Stimulated activated CD8-positive, alpha-beta memory T cell treated with anti-CD3 and anti-CD28 coated beads, Interleukin-2, amount 100 ng/mL, for 48 hours (primary cell): ENCODE measurements around the gene TMEM53.
"Not testable (repeated sequence)": the region's sequence is repeated elsewhere in the genome, so short reads cannot be mapped to it uniquely, and the experiment has no call there.

Experiments used
- DNase-seq, 2 donors: peaks; one replicate each; pipeline ENCODE4 v3.0.0-alpha.2; 2020; ENCODE audit warnings: low read depth in 2 of 2

Gene TMEM53

DNA sequence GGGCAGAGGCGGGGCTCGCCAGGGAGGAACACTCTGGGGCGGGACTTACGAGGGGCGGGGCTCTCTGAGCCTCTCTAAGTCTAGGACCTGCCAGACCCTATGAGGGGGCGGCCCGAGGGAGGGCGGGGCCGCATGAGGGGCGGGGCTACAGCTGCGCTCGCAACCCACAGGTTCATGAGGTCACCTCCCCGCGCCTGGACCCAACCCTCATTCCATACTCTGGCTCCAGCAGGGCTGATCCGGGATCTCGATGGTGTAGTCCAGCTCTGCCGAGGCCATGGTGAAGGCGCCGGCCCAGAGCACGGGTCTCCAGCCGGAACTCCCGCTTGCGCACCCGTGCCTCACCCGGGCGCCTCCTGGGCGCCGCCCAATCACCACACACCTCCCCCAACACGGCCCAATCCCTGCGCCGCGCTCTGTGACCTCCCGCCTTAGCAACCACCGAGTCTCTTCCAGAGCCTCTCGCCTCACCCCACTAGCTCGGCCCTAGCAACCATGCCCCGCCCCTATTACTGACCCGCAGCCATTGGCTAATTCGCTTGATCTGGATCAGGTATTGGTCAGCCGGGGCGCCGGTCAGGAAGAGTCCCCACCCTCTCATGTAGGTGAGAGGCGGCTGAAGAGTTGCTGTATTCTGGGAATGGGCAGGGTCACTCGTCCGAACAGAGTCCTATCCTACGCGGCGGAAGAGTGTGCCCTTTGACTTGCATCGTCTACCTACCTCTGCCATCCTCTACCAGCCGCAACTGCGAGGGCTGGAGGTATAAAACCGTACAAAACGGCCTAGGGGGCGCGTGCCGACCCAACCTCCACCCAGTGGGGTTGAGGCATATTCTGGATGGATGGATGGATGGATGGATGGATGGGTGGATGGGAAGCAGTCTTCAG, at the start of gene TMEM53, which contains the start of gene ARMH1:
TSS of gene TMEM53 (minus strand) at position 369 of the 888 bp plus-strand sequence. CDS start at position 279, 90 bp downstream.
TSS of gene ARMH1 (plus strand) at position 602 of the 888 bp plus-strand sequence. CDS start 14,984 bp downstream, outside the sequence.
- peak; percentile 93 to 96 for DNase-seq

GRCh38 chr1:44723496-44724295, 49.4 kb upstream of the TMEM53 start:
- peak in 1 of 2 donors; percentile 42 for DNase-seq

GRCh38 chr1:44723064-44723463, 48.8 kb upstream of the TMEM53 start:
- no peak for DNase-seq

DNA sequence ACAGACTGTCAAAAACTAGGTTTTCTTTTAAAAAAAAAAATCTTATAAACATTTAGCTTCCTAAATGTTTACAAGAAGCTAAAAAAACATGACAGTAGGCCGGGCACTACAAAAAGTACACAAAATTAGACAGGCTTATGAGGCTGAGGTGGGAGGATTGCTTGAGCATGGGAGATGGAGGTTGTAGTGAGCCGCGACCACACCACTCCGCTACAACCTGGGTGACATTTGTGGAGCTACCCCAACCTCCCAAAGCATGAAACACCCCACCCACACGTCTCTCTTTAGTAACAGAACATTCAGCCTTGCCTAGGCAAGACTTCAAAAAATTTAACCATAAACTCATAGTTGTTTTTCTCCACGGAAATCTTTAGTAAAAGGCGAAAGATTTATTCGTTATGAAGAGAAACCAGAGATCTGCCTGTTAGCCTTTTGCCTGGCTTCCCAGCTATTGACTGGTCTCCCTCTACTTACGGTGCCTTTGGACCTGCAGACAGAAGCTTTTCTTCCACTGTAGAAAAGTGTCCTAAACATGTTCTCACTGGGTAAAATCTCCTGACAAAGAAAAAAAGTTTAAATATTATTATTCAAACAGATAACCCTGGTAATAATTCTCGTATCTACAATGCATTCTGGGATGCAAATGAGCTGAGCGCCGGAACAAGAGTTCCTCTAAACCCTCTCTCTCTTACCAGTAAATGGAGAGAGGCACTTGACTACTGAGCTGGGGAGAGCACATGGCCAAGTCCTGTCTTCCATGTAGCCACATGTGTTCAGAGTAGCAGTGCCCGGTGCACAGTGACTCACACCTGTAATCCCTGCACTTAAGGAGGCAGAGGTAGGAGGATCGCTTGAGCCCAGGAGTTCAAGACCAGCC, 47.4 kb upstream of the TMEM53 start:
- peak; percentile 57 to 73 for DNase-seq

DNA sequence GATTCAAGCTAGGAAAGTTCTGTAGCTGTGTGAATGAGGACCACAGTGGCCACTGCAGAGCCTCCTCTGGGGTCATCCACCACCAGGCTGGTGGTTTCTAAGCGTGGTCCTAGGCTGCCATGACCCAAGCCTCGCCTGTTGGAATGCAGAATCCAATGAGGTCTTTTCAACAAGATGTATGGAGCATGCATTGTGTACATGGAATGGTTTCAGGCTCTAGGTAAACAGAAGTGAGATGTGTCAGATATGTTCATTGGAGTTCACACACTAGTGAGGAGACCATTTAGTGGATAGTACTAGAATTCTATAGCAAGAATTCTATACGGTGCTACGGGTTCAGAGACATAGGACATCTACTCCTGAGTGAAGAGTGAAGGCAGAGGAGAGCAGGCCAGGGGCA, 46.0 kb upstream of the TMEM53 start:
- no peak for DNase-seq

DNA sequence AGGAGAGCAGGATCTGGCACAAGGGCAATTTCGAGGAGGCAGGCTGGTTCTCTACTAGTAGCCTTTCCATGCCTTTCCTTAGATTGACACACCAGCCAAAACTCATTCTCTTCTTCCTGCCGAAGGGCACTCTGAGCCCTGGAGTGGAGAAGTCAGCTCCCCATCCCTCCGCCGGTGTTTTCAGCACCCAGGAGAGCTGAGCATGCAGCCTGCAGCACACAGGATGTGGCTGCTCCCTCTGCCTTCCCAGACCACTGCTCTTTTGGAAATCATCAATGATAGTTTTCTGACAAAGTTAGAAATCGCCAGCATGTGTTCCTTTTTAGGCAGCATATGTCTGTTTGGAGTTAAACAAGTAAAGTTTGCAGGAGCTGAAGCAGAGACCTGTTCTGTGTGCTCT, 45.0 kb upstream of the TMEM53 start:
- no peak for DNase-seq

- DNase-seq = no peak
These were observed 43.8 kb upstream of the TMEM53 start for GRCh38 chr1:44718091-44718490.

DNA sequence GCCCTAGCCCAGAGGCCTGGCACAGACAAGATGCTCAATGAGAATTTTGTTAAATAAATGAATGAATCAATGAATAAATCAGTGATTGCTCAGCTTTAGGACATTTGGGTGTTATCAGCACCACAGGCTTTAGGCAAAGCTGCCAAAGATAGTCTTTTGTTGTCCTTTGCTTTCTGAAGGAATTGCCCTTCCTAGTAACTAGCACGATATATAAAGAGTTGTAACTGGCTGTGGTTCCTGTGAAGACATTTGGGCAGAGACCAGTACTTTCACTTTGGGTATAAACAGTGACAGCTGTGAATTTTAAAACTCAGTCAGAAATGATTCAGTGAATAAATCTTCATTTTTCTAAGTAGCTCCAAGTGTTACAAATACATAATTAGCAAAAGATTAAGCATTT, 43.4 kb upstream of the TMEM53 start:
- no peak for DNase-seq

GRCh38 chr1:44717156-44717555, 42.9 kb upstream of the TMEM53 start:
- DNase-seq = no peak

GRCh38 chr1:44714944-44715571, 40.8 kb upstream of the TMEM53 start:
- peak in 1 of 2 donors; percentile 33 for DNase-seq

DNA sequence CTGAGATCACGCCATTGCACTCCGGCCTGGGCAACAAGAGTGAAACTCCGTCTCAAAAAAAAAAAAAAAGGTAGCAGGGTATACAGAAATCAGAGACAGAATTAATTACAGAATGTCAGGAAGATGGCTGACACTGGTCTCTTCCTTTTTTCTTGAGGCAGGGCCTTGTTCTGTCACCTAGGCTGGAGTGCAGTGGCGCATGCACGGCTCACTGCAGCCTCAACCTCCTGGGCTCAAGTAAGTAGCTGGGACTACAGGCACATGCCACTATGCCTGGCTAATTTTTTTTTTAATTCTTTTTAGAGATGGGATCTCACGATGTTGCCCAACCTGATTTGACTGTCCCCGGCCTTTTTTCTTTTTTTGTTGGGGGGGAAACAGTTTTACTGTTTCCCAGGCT, 40.3 kb upstream of the TMEM53 start:
- no peak for DNase-seq

DNA sequence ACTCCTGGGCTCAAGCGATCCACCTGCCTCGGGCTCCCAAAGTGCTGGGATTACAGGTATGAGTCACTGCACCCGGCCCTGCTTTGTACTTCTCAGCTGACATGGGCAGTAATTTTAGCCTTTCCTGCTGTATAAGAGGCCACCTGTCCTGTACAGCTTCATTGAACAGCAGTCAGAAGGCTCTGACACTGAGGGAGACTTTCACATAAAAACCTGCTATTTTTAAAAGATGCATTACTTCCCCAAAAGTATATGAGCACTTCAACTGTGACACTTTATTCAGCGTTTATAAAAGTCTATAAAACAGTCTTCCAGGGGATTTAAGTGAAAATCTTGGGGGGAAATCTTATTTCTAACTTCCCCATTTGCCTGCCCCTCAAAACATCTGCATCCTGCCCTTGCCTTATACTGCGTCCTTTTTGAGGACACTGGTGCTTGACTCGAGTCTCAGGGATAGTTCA, 39.1 kb upstream of the TMEM53 start:
- DNase-seq = no peak

- DNase-seq = no peak
These were observed 33.9 kb upstream of the TMEM53 start for GRCh38 chr1:44707959-44708831.

- DNase-seq = no peak
These were observed 33.0 kb upstream of the TMEM53 start for GRCh38 chr1:44707112-44707881.

- DNase-seq = no peak
These were observed 31.7 kb upstream of the TMEM53 start for GRCh38 chr1:44705938-44706337.

GRCh38 chr1:44705470-44705869, 31.2 kb upstream of the TMEM53 start:
- no peak for DNase-seq

GRCh38 chr1:44701141-44701573, 26.9 kb upstream of the TMEM53 start:
- no peak for DNase-seq

GRCh38 chr1:44700573-44700972, 26.3 kb upstream of the TMEM53 start:
- DNase-seq = no peak

- DNase-seq = not testable (repeated sequence)
These were observed 25.1 kb upstream of the TMEM53 start for GRCh38 chr1:44699375-44699774.
